Keratinocyte (primary cell): ENCODE results near the gene FSD2.

ENCODE experiments used
- CTCF ChIP-seq, 3 experiments: IDR thresholded peaks in 1 of 3; conservative IDR thresholded peaks in 1 of 3; optimal IDR thresholded peaks in 1 of 3; 2 replicates in 2 of 3; 3 replicates in 1 of 3; pipeline versions ENCODE3 to v1.5.1; 2011; ENCODE audit warnings: low read length in 3 of 3, mild to moderate bottlenecking in 3 of 3, moderate library complexity in 2 of 3, control low read depth in 1 of 3, inconsistent platforms in 1 of 3; ENCODE audit not compliant: insufficient read depth in 2 of 3; ENCODE audit errors: extremely low read depth in 1 of 3
- EZH2 ChIP-seq: IDR thresholded peaks from one replicate; pipeline ENCODE4 v1.6.1; 2012; ENCODE audit warnings: inconsistent platforms, mild to moderate bottlenecking, low read length, moderate library complexity

- TF ChIP-seq CTCF (optimal IDR thresholded peaks at IDR 0.05 in 1 of 3, IDR thresholded peaks at IDR 0.05 in 1 of 3, conservative IDR thresholded peaks at IDR 0.05 in 1 of 3; ENCODE audit: extremely low read depth in 1 of 3, insufficient read depth in 2 of 3, low read length in 3 of 3) (no peak), EZH2 (no peak)
These were observed 24.5 kb downstream of the FSD2 start for GRCh38 chr15:82781349-82781748.
